ENCODE measurements around the gene OR2AK2.
"Not testable (repeated sequence)": the region's sequence is repeated elsewhere in the genome, so short reads cannot be mapped to it uniquely, and the experiment has no call there.

OR2AK2 gene, protein sequence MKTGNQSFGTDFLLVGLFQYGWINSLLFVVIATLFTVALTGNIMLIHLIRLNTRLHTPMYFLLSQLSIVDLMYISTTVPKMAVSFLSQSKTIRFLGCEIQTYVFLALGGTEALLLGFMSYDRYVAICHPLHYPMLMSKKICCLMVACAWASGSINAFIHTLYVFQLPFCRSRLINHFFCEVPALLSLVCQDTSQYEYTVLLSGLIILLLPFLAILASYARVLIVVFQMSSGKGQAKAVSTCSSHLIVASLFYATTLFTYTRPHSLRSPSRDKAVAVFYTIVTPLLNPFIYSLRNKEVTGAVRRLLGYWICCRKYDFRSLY

DNA sequence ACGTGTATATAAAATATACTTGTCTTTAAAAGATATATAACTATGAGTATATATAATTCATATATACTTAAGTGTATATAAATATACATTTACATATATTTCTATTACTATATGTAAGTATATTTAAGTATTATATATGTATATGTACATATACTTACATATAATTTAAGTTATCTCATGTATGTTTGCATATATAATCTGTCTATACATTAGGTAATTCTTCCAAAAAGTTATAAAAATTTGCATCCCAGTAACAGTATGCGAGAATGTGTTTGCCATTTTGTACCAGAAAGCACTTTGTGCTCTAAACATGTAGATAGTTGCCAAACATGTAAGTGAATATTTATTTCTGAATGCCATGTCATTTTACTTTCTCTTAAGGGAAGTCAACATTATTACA lies at the start of gene OR2AK2:
Gene OR2AK2 (plus strand): TSS at position 301 of the 400 bp plus-strand sequence. CDS start 144 bp downstream, outside the sequence.
- DNase-seq: no peak

DNA sequence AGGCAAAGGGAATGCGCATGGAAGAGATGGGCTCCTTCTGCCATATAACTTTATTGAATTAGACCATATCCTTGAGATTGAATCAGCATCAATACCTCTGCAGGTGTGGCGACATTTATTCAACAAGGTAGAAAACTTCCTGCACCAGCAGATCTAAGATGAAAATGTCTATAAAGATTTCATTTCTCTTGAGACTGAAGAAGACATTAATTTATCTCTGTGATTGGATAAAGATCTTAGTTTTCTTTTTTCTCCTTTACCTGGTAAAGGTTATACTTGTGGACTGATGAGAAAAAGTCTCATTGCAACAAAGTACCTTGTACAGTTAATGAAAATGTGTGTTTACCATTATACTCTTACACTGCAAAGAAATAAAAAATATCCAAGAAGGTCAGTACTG lies 45.1 kb upstream of the OR2AK2 start, which contains the start of gene OR2T8:
Gene OR2T8 (plus strand): TSS at position 301 of the 400 bp plus-strand sequence. CDS start 766 bp downstream, outside the sequence.
- DNase-seq: no peak

DNA sequence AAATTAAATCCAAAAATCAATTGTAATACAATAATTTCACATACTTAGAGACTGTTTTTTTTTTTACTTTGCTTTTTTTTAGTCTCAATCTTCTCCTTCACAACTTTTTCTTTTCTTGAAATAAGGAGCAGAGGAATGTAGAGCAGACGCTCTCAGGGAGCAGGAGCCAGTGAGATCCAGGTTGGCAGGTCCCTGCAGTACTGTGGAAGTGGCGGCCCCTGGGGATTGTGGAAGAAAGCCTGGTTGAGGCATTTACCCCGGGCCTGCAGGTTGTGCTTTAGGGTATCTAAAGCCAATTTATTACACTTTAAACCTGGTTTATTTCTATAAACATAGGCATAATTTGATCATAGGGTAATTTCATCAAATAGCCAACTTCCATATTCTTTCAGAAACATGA lies 41.1 kb upstream of the OR2AK2 start:
- no peak for DNase-seq

DNA sequence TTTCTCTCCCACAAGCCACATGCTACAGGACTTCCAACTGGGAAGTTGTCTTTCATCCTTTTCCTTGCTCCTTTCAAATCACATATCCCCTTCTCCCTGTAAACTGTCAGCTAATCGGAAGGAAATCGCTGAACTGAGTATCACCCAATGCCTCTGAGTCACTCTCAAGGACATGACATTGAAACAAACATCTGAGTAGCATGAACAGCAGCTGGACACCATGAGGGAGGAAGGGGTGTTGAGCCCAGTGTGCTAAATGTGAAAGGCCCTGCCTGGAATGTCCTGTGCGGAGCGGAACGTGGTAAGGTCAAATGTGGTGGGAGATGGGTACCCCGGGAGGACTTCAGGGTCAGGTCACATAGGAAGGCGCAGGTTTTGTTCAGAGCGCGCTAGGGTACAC lies 40.2 kb upstream of the OR2AK2 start, which contains the start of gene OR2AJ1:
Gene OR2AJ1 (plus strand): TSS at position 22 of the 400 bp plus-strand sequence. CDS start 8,880 bp downstream, outside the sequence.
- no peak for DNase-seq

DNA sequence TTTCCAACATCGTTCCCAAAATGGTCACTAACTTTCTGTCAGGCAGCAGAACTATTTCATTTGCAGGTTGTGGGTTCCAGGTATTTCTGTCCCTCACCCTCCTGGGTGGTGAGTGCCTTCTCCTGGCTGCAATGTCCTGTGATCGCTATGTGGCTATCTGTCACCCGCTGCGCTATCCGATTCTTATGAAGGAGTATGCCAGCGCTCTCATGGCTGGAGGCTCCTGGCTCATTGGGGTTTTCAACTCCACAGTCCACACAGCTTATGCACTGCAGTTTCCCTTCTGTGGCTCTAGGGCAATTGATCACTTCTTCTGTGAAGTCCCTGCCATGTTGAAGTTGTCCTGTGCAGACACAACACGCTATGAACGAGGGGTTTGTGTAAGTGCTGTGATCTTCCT lies 31.0 kb upstream of the OR2AK2 start:
- no peak for DNase-seq

DNA sequence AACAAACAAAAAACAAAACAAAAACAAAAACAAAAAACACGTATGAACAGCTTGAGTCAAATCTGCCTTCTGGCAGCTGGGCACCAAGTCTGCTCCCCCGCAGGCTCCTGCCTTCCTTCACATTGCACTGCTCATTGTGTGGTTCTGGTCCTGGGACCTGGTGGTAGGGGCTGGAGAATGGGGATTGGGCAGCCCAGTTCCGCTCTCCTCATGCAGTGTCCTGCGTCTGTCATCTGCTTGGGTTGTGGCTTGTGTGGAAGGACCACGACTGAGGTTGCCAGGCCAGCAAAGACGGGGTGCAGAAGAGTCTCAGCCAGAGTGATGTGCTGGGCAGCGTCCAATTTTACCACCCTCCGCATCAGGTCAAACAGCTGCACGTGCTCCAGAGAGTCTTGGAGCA lies 29.3 kb upstream of the OR2AK2 start:
- no peak for DNase-seq

DNA sequence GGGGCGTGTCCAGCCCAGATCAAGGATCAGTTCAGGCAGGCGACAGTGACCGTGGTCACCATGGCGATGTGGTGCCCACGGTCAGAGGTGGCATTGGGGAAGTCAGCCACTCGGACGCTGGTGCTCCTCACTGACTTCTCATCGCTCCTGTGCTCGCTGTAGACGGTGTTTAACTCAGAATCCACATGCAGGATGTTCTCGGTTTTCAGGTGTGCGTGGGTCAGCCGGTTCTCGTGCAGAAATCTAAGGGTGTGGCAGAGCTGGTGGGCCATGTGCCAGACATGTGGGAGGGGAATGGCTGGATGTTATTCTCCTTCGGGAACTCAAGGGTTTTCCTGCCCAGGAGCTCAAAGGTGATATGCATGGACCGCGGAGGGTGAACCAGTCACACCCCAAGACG lies 28.6 kb upstream of the OR2AK2 start:
- no peak for DNase-seq

DNA sequence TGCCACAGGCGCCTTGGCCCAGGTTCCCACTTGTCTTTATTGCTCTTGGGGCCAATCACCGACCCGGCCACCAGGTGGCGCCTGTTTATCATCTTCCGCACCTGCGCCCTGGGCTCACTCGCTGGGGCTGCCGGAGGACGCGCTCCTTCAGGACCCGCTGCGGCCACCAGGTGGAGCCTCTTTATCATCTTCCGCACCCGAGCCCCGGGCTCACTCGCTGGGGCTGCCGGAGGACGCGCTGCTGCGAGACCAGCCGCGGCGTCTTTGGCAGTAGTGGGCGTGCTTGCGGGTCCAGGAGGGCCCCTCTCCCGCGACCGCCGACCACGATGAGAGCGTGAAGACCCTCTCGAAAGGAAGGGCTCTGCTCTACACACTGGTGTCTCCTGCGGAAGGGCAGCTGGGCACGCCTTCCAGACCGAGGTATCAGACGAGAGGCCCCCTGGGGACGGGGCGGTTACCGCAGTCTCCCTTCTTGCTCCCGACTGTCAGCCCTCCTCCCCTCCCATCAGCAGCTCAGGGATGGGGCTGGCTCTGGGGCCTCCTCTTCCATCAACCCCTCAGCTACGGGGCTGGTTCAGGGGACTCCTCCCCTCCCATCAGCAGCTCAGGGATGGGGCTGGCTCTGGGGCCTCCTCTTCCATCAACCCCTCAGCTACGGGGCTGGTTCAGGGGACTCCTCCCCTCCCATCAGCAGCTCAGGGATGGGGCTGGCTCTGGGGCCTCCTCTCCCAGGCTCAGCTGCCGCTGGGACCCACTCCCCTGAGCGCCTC lies 27.9 kb upstream of the OR2AK2 start:
- not testable (repeated sequence) for DNase-seq

DNA sequence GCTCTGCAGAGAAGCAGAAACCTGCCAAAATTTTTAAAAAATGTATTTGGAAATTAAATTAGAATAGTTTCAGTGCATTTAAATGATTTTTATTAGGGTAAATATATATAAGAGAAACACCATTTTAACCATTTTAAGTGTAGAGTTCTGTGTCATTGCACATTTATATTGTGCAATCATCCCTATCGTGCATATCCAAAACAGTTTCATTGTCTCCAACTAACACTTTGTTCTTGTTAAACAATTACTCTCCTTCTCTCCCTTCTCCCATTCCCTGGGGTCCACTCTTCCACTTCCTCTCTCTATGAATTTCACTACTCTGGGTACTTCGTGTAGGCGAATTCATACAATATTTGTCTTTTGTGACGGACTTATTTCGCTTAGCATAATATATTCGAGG lies 22.4 kb upstream of the OR2AK2 start:
- no peak for DNase-seq

DNA sequence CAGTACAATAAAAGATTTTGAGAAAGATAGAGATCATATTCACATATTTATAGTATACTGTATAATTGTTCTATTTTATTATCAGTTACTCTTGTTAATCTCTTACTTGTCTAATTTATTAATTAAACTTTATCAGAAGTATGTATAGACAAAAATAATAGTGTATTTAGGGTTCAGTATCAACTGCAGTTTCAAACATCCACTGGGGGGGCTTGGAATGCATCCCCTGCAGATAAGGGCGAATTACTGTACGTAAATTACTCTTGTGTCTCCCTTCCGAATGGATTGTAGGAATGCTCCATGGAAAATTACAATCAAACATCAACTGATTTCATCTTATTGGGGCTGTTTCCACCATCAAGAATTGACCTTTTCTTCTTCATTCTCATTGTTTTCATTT lies 16.5 kb upstream of the OR2AK2 start, which contains the start of gene OR2L8:
Gene OR2L8 (plus strand): TSS at position 301 of the 400 bp plus-strand sequence. CDS start 0 bp downstream, at position 301.
- DNase-seq: no peak

DNA sequence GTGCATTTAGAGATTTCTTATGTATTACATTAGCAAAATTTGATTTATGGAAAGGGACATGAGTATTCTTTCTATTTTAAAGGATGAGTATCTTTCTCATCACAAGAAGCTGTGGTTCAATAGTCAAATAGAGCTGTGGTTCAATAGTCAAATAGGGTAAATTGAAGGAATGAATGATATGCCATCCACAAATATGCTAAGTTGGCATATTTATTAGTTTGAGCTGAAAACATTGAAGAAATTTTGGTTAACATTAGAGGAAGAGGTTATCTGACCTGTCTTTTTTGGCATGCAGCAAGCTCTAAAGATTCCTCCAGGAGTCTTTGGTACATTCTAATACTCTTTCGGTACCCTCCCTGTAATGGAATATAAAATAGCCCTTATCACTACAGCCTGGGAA lies 11.6 kb upstream of the OR2AK2 start:
- no peak for DNase-seq

DNA sequence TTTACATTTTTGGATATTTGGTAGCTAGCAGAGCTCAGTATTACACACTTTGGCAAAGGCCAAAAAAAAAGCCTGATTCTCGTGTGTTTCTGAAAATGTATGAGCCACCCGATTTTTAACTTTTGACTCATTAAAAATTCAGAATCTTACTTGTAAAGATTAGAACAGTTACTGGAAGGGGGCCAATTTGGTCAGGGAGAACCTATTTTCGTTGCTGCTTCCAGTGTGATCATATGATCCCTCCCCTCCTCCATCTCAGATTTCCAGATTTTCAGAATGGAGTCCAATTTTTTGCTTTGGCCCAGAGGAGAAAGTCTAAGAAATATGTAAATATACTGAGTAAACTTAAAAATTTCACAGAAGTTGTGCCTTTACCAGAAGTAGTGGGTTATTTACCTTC lies 3.2 kb upstream of the OR2AK2 start:
- no peak for DNase-seq

DNA sequence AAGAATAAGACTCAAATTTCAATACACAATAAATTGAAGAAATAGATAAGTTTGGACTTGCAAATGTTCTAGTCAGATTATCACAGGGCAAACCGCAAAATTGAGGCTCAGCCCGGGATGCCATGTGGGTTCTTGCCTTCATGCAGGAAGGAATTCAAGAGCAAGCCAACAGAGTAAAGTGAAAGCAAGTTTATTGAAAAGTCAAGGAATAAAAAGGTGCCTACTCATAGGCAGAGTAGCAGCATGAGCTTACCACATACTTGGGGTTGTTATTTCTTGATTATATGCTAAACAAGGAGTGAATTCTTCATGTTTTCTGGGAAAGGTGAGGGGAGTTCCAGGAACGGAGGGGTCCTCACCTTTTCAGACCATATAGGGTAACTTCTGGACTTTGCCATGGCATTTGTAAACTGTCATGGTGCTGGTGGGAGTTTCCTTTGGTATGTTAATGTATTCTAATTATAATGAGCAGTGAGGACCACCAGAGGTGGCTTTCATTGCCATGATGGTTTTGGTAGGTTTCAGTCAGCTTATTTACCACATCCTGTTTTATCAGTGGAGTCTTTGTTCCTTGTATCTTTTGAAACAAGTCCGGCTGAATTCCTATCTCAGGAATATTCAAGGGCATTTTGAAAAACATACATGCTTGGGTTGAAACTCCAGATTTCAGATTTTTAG lies 2.0 kb upstream of the OR2AK2 start:
- DNase-seq: no peak

DNA sequence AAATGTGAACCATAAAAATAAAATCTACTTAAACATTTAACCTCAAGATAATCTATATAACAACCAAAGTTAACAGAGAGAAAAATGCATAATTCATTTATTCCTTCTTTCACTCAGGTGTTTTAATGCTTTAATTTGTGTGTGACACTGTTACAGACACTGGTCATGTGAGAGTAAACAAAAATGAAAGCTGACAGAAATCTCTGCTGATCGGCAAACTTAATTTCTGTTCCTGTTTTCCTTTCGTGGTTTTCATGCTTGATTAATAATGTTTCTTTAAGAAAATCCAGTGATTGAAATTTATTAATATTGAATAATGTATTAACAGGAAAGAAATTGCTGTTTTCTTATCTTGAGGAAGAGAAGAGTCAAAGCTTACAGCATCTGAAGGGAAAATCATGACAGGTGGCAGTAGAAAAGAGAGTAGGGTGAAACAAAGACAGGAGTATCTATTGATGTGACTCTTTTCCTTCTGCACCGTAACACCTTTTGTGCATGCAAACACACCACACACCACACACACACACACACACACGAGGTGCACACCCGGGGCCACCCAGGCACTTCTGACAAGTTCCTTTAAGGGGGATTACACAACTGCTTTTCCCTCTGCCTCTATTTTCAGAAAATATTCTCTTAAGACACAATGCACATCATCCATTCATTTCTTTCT lies 1.6 kb downstream of the OR2AK2 start:
- no peak for DNase-seq

DNA sequence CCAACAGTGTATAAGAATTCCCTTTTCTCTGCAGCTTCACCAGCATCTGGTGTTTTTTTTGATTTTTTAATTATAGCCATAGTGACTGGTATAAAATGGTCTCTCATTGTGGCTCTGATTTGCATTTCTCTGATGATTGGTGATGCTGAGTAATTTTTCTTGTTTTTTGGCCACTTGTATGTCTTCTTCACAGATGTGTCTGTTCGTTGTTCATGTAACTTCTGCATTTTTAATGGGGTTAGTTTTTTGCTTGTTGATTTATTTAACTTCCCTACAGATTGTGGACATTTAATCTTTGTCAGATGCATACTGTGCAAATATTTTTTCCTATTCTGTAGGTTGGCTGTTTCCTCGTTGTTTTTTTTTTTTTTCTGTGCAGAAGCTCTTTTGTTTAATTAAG lies 28.0 kb downstream of the OR2AK2 start:
- DNase-seq: no peak

DNA sequence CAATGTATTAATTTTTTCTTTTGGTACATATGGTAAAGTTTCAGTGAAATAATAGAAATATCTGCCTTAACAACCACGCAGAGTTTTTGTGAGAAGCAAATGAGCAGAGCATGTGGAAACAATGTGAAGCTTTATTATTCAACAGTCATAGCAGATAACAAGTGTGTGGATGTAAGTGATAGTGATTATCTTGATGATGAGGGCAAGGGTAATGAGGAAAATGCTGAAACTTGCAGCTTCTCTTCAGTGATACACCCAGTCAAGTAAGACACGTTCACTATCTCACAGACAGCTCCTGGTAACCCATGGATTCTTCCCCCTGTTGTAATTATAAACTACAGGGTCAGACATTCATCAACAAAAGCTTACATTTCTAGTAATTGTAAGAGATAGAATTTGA lies 33.8 kb downstream of the OR2AK2 start:
- DNase-seq: no peak

DNA sequence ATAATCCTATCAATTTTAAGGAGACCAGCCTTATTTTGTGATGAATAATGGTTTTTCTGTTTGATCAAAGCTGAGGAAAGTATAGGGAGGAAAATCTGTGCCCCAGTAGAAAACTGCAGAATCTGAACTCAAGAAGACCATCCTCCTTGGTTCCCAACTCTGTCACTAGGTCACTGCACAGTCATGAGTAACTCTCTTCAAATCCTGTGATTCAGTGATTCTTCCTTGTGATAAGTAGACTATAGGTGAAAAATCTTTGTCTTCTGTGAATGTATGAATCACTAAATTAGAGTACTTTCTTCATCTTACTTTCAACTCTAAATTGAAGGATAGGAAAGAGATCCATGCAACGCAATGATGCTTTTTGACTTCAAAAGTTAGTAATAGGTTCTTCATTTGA lies 35.1 kb downstream of the OR2AK2 start:
- no peak for DNase-seq

DNA sequence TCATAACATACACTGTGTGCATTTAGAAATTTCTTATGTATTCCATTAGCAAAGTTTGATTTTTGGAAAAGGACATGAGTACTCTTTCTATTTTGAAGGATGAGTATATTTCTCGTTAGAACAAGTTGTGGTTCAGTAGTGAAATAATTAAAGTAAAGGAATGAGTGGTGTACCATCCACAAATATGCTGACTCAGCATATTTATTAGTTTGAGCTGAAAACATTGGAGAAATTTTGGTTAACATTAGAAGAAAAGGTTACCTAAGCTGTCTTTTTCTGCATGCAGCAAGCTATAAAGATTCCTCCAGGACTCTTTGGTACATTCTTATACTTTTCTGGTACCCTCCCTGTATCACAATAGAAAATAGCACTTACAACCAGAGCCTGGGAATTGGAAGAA lies 42.7 kb downstream of the OR2AK2 start:
- DNase-seq: no peak

DNA sequence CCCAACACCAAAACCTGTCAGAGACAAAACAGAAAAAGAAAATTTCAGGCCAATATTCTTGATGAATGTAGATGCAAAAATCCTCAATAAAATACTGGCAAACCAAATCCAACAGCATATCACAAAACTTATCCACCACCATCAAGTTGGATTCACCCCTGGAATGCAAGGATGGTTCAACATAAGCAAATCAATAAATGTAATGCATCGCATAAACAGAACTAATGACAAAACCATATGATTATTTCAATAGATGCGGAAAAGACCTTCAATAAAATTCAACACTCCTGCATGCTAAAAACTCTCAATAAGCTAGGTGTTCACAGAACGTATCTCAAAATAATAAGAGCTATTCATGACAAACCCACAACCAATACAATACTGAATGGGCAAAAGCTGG lies 44.6 kb downstream of the OR2AK2 start:
- DNase-seq: no peak

DNA sequence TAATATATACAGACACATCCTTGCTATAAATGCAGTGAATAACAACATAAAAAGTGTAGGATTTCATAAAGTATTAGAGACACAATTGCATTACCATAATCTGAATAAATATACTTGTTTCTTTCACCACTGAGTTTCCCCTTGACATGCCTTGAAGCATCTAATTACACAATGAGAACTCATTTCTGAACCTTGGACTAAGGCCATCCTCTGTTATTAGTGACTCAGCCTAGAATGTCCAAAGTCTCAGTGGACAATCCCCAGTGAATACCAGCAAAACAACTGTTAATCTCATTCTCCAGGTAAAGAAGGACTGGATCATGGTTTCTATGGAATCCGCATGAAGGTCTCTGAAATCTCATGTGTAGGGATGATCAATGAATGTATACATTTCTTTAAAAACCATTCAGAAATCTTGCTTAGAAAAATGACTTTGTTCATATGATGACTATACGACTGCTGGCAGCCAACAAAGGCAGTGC lies 48.2 kb downstream of the OR2AK2 start, which contains the start of gene OR2L5:
Gene OR2L5 (plus strand): TSS at position 432 of the 482 bp plus-strand sequence. CDS start 8,288 bp downstream, outside the sequence.
- DNase-seq: no peak

DNA sequence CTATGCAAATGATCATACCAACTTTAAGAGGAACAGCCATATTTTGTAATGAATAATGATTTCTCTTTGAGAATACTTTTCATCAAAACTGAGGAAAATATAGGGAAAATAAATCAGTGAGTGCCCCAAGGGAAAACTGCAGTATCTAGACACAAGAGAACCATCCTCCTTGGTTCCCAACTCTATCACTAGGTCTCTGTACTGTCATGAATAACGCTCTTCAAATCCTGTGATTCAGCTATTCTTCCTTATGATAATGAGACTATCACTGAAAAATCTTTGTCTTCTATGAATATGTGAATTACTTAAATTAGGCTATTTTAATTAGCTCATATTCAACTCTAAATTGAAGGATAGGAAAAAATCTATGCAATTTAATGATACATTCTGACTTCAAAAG lies 50.8 kb downstream of the OR2AK2 start:
- no peak for DNase-seq

Data from NCI-H187 treated with DMSO at 0.1 percent for 48 hours (cell line).